Smooth muscle cell (in vitro differentiated cells): ENCODE results near the gene TCERG1L. TPM values are rescaled to one million over a fixed set of nuclear protein-coding genes. Genes with fewer than 3 reads are reported as not detected.

ENCODE experiments used
- DNase-seq: peaks from one replicate; lab custom pipeline; 2025; ENCODE audit not compliant: unreplicated experiment; lab: John Stamatoyannopoulos, UW
- H2AFZ ChIP-seq: fragments of 200-600 bp; sonication (generic); 2 replicates; pipeline ENCODE4 v1.6.0; 2016; ENCODE audit warnings: antibody characterized with exemption, low read depth, mild to moderate bottlenecking
- H3F3A ChIP-seq: fragments of 200-600 bp; sonication (generic); 2 replicates; pipeline ENCODE4 v1.6.0; 2017; ENCODE audit warnings: antibody characterized with exemption, low read depth
- H3K27ac ChIP-seq: fragments of 200-600 bp; sonication (generic); 2 replicates; pipeline ENCODE4 v1.5.1; 2016; ENCODE audit warnings: low read depth, mild to moderate bottlenecking
- H3K27me3 ChIP-seq: fragments of 200-600 bp; sonication (generic); 2 replicates; pipeline ENCODE4 v1.6.1; 2016; ENCODE audit warnings: low read depth, mild to moderate bottlenecking
- H3K36me3 ChIP-seq: fragments of 200-600 bp; sonication (generic); 2 replicates; pipeline ENCODE4 v1.5.1; 2016; ENCODE audit warnings: low read depth
- H3K4me1 ChIP-seq: fragments of 200-600 bp; sonication (generic); 2 replicates; pipeline ENCODE4 v1.5.1; 2016; ENCODE audit warnings: low read depth
- H3K4me2 ChIP-seq: fragments of 200-600 bp; sonication (generic); 2 replicates; pipeline ENCODE4 v1.6.0; 2016; ENCODE audit warnings: mild to moderate bottlenecking
- H3K4me3 ChIP-seq: fragments of 200-600 bp; sonication (generic); 2 replicates; pipeline ENCODE4 v1.5.1; 2016; ENCODE audit warnings: mild to moderate bottlenecking
- H3K79me2 ChIP-seq: fragments of 200-600 bp; sonication (generic); 2 replicates; pipeline ENCODE4 v1.6.0; 2016; ENCODE audit warnings: low read depth, mild to moderate bottlenecking
- H3K9ac ChIP-seq: fragments of 200-600 bp; sonication (generic); 2 replicates; pipeline ENCODE4 v1.6.0; 2016; ENCODE audit warnings: low read depth
- H3K9me3 ChIP-seq: fragments of 200-600 bp; sonication (generic); replicated peaks from 2 replicates; pipeline ENCODE4 v1.5.1; 2016; ENCODE audit warnings: low read depth
- H4K20me1 ChIP-seq: fragments of 200-600 bp; sonication (generic); 2 replicates; pipeline ENCODE4 v1.6.0; 2016; ENCODE audit warnings: low read depth
- WGBS: methylation state at CpG from one replicate; pipeline ENCODE4 v1.1.7; 2016; ENCODE audit warnings: low lambda C conversion rate; 5-methylcytosine and 5-hydroxymethylcytosine counted together
- polyA plus RNA-seq: library from polyadenylated mRNA; unstranded; fragments of >200 nt; fragmentation: Nextera tagmentation; extraction: Ambion mirVana; gene quantifications from 2 replicates; pipeline ENCODE4 v1.2.1, GENCODE V29; 2016
- total RNA-seq: library from RNA; depleted of rRNA; stranded (reverse); fragments of >200 nt; gene quantifications from 2 replicates; pipeline ENCODE4 v1.2.3, GENCODE V29; 2014
- TF ChIP-seq, protein P1 (sequence below): fragments of 200-600 bp; sonication (generic); IDR thresholded peaks from 2 replicates; pipeline ENCODE4 v1.5.1; 2017; ENCODE audit warnings: borderline replicate concordance, mild to moderate bottlenecking, antibody characterized with exemption; ENCODE audit not compliant: insufficient read depth, poor library complexity, severe bottlenecking

TCERG1L gene
- total and polyA plus RNA-seq, 2 experiments from 2014 or later: not detected

DNA sequence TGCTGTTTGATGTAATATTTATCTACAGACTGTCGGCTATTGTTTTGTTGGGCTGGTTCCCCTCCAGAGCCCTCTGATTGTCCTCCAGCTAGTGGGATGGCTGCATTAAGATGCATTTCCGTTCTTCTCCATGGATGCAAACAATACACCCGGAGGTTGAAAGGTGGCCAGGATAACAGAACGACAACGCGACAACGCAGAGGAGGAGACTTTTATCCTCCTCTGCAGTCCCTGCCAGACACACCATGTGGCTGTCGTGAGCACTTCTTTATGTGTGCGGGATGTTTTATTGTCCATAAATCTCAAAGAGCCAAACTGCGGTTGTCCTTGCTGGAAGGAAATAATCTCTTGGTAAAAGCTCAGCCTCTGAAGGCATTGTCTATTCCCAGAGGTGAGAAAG lies 39.1 kb upstream of the TCERG1L start:
- Histone ChIP-seq H3K9me3 (no peaks in the 10 kb centered on the region), H3K4me2 (no peak overlapping the region), H3K27ac (no peak overlapping the region), H3F3A (no peaks in the 10 kb centered on the region), H3K79me2 (no peaks in the 10 kb centered on the region), H3K4me3 (no peak overlapping the region), H4K20me1 (no peaks in the 10 kb centered on the region), H3K4me1 (no peaks in the 10 kb centered on the region), H3K9ac (no peak overlapping the region), H2AFZ (no peak overlapping the region), H3K27me3 (peaks cover 3% of the 10 kb centered on the region), H3K36me3 (no peaks in the 10 kb centered on the region)
- TF ChIP-seq, protein P1, sequence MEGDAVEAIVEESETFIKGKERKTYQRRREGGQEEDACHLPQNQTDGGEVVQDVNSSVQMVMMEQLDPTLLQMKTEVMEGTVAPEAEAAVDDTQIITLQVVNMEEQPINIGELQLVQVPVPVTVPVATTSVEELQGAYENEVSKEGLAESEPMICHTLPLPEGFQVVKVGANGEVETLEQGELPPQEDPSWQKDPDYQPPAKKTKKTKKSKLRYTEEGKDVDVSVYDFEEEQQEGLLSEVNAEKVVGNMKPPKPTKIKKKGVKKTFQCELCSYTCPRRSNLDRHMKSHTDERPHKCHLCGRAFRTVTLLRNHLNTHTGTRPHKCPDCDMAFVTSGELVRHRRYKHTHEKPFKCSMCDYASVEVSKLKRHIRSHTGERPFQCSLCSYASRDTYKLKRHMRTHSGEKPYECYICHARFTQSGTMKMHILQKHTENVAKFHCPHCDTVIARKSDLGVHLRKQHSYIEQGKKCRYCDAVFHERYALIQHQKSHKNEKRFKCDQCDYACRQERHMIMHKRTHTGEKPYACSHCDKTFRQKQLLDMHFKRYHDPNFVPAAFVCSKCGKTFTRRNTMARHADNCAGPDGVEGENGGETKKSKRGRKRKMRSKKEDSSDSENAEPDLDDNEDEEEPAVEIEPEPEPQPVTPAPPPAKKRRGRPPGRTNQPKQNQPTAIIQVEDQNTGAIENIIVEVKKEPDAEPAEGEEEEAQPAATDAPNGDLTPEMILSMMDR: no peak
- DNase-seq: no peak
- 76% methylated on average over 10 of the region's 10 CpGs for WGBS

DNA sequence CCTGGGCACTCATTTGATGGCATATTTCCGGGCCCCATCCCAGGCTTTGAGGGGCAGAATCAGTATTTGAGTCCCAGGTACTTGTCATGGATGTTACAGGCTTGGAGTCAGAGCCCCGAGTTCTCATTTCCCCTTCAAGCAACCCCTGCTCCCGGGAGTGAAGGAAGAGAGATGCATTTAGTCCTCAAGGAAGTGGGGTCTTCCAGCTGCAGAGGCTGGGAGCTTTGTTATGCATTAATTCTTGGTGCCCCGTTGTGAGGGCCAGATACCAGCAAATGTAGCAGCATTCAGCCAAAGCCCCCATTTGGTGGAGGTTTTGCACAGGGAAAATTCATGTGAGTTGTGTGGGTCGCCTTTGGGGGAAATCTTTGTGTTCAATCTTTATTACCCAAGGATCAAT lies 38.7 kb upstream of the TCERG1L start:
- TF ChIP-seq, protein P1: no peak
- Histone ChIP-seq H3K79me2 (no peaks in the 10 kb centered on the region), H3K27me3 (peaks cover 3% of the 10 kb centered on the region), H3K9ac (no peak overlapping the region), H3F3A (no peaks in the 10 kb centered on the region), H4K20me1 (no peaks in the 10 kb centered on the region), H3K36me3 (no peaks in the 10 kb centered on the region), H3K27ac (no peak overlapping the region), H3K9me3 (no peaks in the 10 kb centered on the region), H3K4me1 (no peaks in the 10 kb centered on the region), H3K4me2 (no peak overlapping the region), H3K4me3 (no peak overlapping the region), H2AFZ (no peak overlapping the region)
- 68% methylated on average over 5 of the region's 5 CpGs for WGBS
- DNase-seq: no peak

DNA sequence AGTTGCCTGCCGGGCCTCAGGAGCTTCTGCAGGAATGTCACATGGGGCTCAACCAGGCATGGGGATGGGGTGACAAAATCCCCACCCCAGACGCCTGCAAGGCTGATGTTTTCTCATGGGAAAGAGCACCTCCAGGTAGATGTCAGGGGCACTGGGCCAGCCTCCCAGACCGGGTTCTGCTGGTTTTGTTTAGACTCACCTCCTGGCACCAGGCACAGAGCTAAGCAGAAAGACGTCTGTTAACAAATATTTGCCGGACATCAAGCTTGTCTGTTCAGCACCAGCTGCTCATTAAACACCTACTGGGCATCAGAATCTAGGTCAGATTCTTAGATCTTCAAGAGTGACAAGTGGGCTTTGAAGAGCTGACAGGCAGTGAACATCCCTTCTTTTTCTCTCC lies 34.9 kb upstream of the TCERG1L start:
- Histone ChIP-seq H3K4me2 (no peak overlapping the region), H3K9me3 (no peaks in the 10 kb centered on the region), H3K79me2 (no peaks in the 10 kb centered on the region), H3K27ac (no peak overlapping the region), H2AFZ (no peak overlapping the region), H3K9ac (no peak overlapping the region), H4K20me1 (no peaks in the 10 kb centered on the region), H3K4me3 (no peak overlapping the region), H3K36me3 (no peaks in the 10 kb centered on the region), H3F3A (no peaks in the 10 kb centered on the region), H3K27me3 (peaks cover 3% of the 10 kb centered on the region), H3K4me1 (no peaks in the 10 kb centered on the region)
- 80% methylated on average over 5 of the region's 5 CpGs for WGBS
- DNase-seq: no peak
- TF ChIP-seq, protein P1: no peak

DNA sequence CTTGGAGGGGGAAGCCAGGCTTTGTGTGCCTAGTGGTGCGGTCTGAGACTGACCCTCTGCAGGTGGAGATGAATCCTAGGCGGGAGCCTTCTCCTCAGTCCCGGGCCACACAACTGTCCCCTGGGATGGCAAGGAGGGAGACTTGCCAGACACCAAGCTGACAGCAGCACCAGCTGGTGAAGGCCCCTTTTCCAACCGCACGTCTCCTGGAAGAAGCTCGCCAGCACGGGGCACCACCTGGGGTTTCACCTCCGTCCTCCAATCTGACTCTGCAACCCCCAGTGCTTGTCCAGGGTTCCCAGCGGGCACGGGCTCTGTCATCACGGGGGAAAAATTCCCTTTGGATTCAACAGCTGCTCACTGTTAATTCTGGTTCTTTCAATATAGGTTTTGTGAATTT lies 34.2 kb upstream of the TCERG1L start:
- Histone ChIP-seq H3K4me3 (no peak overlapping the region), H3K79me2 (no peaks in the 10 kb centered on the region), H3K27ac (no peak overlapping the region), H3K4me1 (no peaks in the 10 kb centered on the region), H3K27me3 (peaks cover 3% of the 10 kb centered on the region), H3F3A (no peaks in the 10 kb centered on the region), H3K4me2 (no peak overlapping the region), H3K36me3 (no peaks in the 10 kb centered on the region), H4K20me1 (no peaks in the 10 kb centered on the region), H2AFZ (no peak overlapping the region), H3K9me3 (no peaks in the 10 kb centered on the region), H3K9ac (no peak overlapping the region)
- 93% methylated on average over 11 of the region's 11 CpGs for WGBS
- DNase-seq: no peak
- TF ChIP-seq, protein P1: no peak
